ENCODE measurements around the gene FANCD2OS.
"Not testable (repeated sequence)": the region's sequence is repeated elsewhere in the genome, so short reads cannot be mapped to it uniquely, and the experiment has no call there.

FANCD2OS gene

GRCh38 chr3:10093678-10094077 is 14.4 kb downstream of the FANCD2OS start:
- TF ChIP-seq CTCF (IDR thresholded peaks at IDR 0.05): no peak
- H3K27ac ChIP-seq: no peak overlapping the region
- H3K4me3 ChIP-seq (ENCODE audit: low read depth in 1 of 2, low read length in 1 of 2): no peak overlapping the region
- no peaks in the 10 kb centered on the region for H3K9me3 ChIP-seq
- H3K36me3 ChIP-seq: peaks cover 80% of the 10 kb centered on the region
- H3K27me3 ChIP-seq: no peaks in the 10 kb centered on the region
- H3K4me1 ChIP-seq (ENCODE audit: control insufficient read depth in 1 of 2, insufficient read depth in 1 of 2, low read depth in 1 of 2, low read length in 1 of 2): no peaks in the 10 kb centered on the region

GRCh38 chr3:10091387-10091786 is 16.7 kb downstream of the FANCD2OS start:
- not testable (repeated sequence) for H3K27ac ChIP-seq; H3K9me3 ChIP-seq; H3K4me3 ChIP-seq (ENCODE audit: low read depth in 1 of 2, low read length in 1 of 2); H3K27me3 ChIP-seq; H3K4me1 ChIP-seq (ENCODE audit: control insufficient read depth in 1 of 2, insufficient read depth in 1 of 2, low read depth in 1 of 2, low read length in 1 of 2)
- H3K36me3 ChIP-seq: peaks cover 76% of the 10 kb centered on the region

- H3K27ac ChIP-seq; H3K4me3 ChIP-seq (ENCODE audit: low read depth in 1 of 2, low read length in 1 of 2); H3K27me3 ChIP-seq; H3K4me1 ChIP-seq (ENCODE audit: control insufficient read depth in 1 of 2, insufficient read depth in 1 of 2, low read depth in 1 of 2, low read length in 1 of 2); H3K9me3 ChIP-seq: not testable (repeated sequence)
- H3K36me3 ChIP-seq: peaks cover 78% of the 10 kb centered on the region
Measured at GRCh38 chr3:10090774-10091173, 17.3 kb downstream of the FANCD2OS start.

GRCh38 chr3:10090179-10090578 is 17.9 kb downstream of the FANCD2OS start:
- no peaks in the 10 kb centered on the region for H3K9me3 ChIP-seq
- TF ChIP-seq CTCF (IDR thresholded peaks at IDR 0.05): no peak
- H3K36me3 ChIP-seq: peaks cover 79% of the 10 kb centered on the region
- H3K4me3 ChIP-seq (ENCODE audit: low read depth in 1 of 2, low read length in 1 of 2): no peak overlapping the region
- no peak overlapping the region for H3K27ac ChIP-seq
- H3K27me3 ChIP-seq: no peaks in the 10 kb centered on the region
- no peaks in the 10 kb centered on the region for H3K4me1 ChIP-seq (ENCODE audit: control insufficient read depth in 1 of 2, insufficient read depth in 1 of 2, low read depth in 1 of 2, low read length in 1 of 2)

GRCh38 chr3:10088256-10088655 is 19.8 kb downstream of the FANCD2OS start:
- peaks cover 77% of the 10 kb centered on the region for H3K36me3 ChIP-seq
- H3K4me1 ChIP-seq (ENCODE audit: control insufficient read depth in 1 of 2, insufficient read depth in 1 of 2, low read depth in 1 of 2, low read length in 1 of 2): no peaks in the 10 kb centered on the region
- no peak for TF ChIP-seq CTCF (IDR thresholded peaks at IDR 0.05)
- no peaks in the 10 kb centered on the region for H3K9me3 ChIP-seq
- no peak overlapping the region for H3K4me3 ChIP-seq (ENCODE audit: low read depth in 1 of 2, low read length in 1 of 2)
- no peaks in the 10 kb centered on the region for H3K27me3 ChIP-seq
- no peak overlapping the region for H3K27ac ChIP-seq

- Histone ChIP-seq H3K9me3 (no peaks in the 10 kb centered on the region), H3K27ac (no peak overlapping the region), H3K4me3 (ENCODE audit: low read depth in 1 of 2, low read length in 1 of 2) (no peak overlapping the region), H3K36me3 (peaks cover 86% of the 10 kb centered on the region), H3K27me3 (no peaks in the 10 kb centered on the region), H3K4me1 (ENCODE audit: control insufficient read depth in 1 of 2, insufficient read depth in 1 of 2, low read depth in 1 of 2, low read length in 1 of 2) (no peaks in the 10 kb centered on the region)
- no peak for TF ChIP-seq CTCF (IDR thresholded peaks at IDR 0.05)
Measured at GRCh38 chr3:10085738-10086137, 22.3 kb downstream of the FANCD2OS start.

- TF ChIP-seq CTCF (IDR thresholded peaks at IDR 0.05): no peak
- H3K27me3 ChIP-seq: no peaks in the 10 kb centered on the region
- no peaks in the 10 kb centered on the region for H3K4me1 ChIP-seq (ENCODE audit: control insufficient read depth in 1 of 2, insufficient read depth in 1 of 2, low read depth in 1 of 2, low read length in 1 of 2)
- H3K27ac ChIP-seq: no peak overlapping the region
- H3K36me3 ChIP-seq: peaks cover 91% of the 10 kb centered on the region
- H3K4me3 ChIP-seq (ENCODE audit: low read depth in 1 of 2, low read length in 1 of 2): no peak overlapping the region
- H3K9me3 ChIP-seq: no peaks in the 10 kb centered on the region
Measured at GRCh38 chr3:10081871-10082270, 26.2 kb downstream of the FANCD2OS start.

Measured in neutrophil (primary cell).